Spleen (tissue), 7 donors: ENCODE measurements around the gene TCF7.

Source experiments
- CTCF ChIP-seq, 11 experiments: fragments of 200-600 bp in 7 of 11; fragments of 450-650 bp in 4 of 11; sonication (generic) in 4 of 11; IDR thresholded peaks in 8 of 11; conservative IDR thresholded peaks in 3 of 11; 1 replicate in 7 of 11; 2 replicates in 4 of 11; pipeline versions ENCODE4 v1.4.0 to v1.8.0; 2016 to 2021; ENCODE audit warnings: antibody characterized with exemption in 11 of 11, inconsistent platforms in 4 of 11, mild to moderate bottlenecking in 1 of 11
- POLR2A ChIP-seq, 3 donors: fragments of 450-650 bp; IDR thresholded peaks; one replicate each; pipeline ENCODE4 v1.5.1; 2017; ENCODE audit warnings: antibody characterized with exemption in 3 of 3, mild to moderate bottlenecking in 1 of 3
- donor health status: DM: no; HTN: no; CAD: no; lungs with moderate emphysema.
- donor health status: DM: no; HTN: no; CAD: no.
- donor health status: DM: no; HTN: no; CAD: no.

- TF ChIP-seq CTCF (IDR thresholded peaks at IDR 0.05 in 8 of 11, conservative IDR thresholded peaks at IDR 0.05 in 3 of 11) (no peak), POLR2A (IDR thresholded peaks at IDR 0.05) (no peak)
Observed at GRCh38 chr5:134195666-134196065, 81.2 kb downstream of the TCF7 start.
